Stomach (tissue), 4 donors: Measurements from ENCODE around the gene SYNE2.

ENCODE experiments used
- EP300 ChIP-seq: sonication (generic); formaldehyde crosslinking; IDR thresholded peaks from one replicate; pipeline ENCODE4 v1.6.1; 2017; ENCODE audit warnings: antibody characterized with exemption
- POLR2AphosphoS5 ChIP-seq, 3 donors: sonication (generic); formaldehyde crosslinking; IDR thresholded peaks; one replicate each; pipeline ENCODE4 v1.6.1; 2016; ENCODE audit warnings: antibody characterized with exemption in 3 of 3
- TF ChIP-seq, protein P1 (sequence below), 7 experiments: fragments of 450-650 bp in 4 of 7; fragments of 200-600 bp in 3 of 7; sonication (generic) in 3 of 7; IDR thresholded peaks; one replicate each; pipeline ENCODE4 v1.5.1; 2016 to 2019; ENCODE audit warnings: antibody characterized with exemption in 7 of 7, control low read depth in 2 of 7, mild to moderate bottlenecking in 1 of 7

- TF ChIP-seq, protein P1, sequence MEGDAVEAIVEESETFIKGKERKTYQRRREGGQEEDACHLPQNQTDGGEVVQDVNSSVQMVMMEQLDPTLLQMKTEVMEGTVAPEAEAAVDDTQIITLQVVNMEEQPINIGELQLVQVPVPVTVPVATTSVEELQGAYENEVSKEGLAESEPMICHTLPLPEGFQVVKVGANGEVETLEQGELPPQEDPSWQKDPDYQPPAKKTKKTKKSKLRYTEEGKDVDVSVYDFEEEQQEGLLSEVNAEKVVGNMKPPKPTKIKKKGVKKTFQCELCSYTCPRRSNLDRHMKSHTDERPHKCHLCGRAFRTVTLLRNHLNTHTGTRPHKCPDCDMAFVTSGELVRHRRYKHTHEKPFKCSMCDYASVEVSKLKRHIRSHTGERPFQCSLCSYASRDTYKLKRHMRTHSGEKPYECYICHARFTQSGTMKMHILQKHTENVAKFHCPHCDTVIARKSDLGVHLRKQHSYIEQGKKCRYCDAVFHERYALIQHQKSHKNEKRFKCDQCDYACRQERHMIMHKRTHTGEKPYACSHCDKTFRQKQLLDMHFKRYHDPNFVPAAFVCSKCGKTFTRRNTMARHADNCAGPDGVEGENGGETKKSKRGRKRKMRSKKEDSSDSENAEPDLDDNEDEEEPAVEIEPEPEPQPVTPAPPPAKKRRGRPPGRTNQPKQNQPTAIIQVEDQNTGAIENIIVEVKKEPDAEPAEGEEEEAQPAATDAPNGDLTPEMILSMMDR (IDR thresholded peaks at IDR 0.05): no peak
- TF ChIP-seq EP300 (no peak), POLR2AphosphoS5 (IDR thresholded peaks at IDR 0.05) (no peak)
Observed at GRCh38 chr14:64218344-64219240, 365.8 kb downstream of the SYNE2 start.
